Thymus (tissue), 11 donors: ENCODE results near the gene FBXO10. TPM values are rescaled to one million over a fixed set of nuclear protein-coding genes. Genes with fewer than 3 reads are reported as not detected.

ENCODE experiments used
- DNase-seq, 9 donors: peaks; one replicate each; pipeline ENCODE4 v3.0.0-alpha.2; 2013; ENCODE audit warnings: low spot score in 9 of 9, low read depth in 6 of 9, missing footprints in 1 of 9
- H3K27ac ChIP-seq, 2 donors: one replicate each; pipeline ENCODE4 v1.5.1; 2013; ENCODE audit warnings: control low read depth in 1 of 2, low read depth in 1 of 2, low read length in 1 of 2, mild to moderate bottlenecking in 1 of 2, moderate library complexity in 1 of 2
- H3K27me3 ChIP-seq, 2 donors: one replicate each; pipeline ENCODE4 v1.5.1; 2013; ENCODE audit warnings: low read length in 1 of 2; ENCODE audit not compliant: control insufficient read depth in 2 of 2, insufficient read depth in 1 of 2
- H3K36me3 ChIP-seq, 2 donors: one replicate each; pipeline ENCODE4 v1.5.1; 2013; ENCODE audit warnings: low read length in 1 of 2, mild to moderate bottlenecking in 1 of 2, moderate library complexity in 1 of 2; ENCODE audit not compliant: control insufficient read depth in 2 of 2, insufficient read depth in 2 of 2
- H3K4me1 ChIP-seq, 2 donors: one replicate each; pipeline ENCODE4 v1.5.1; 2013; ENCODE audit warnings: low read length in 2 of 2; ENCODE audit not compliant: control insufficient read depth in 2 of 2, insufficient read depth in 2 of 2
- H3K4me3 ChIP-seq, 2 donors: one replicate each; pipeline ENCODE4 v1.5.1; 2013; ENCODE audit warnings: low read length in 2 of 2, control low read depth in 1 of 2, mild to moderate bottlenecking in 1 of 2
- H3K9me3 ChIP-seq, 2 donors: one replicate each; pipeline ENCODE4 v1.5.1; 2013; ENCODE audit warnings: low read length in 1 of 2, mild to moderate bottlenecking in 1 of 2; ENCODE audit not compliant: control insufficient read depth in 2 of 2, insufficient read depth in 1 of 2
- WGBS: extraction: QIAGEN DNeasy Blood & Tissue Kit; methylation state at CpG from one replicate; pipeline ENCODE4 v1.1.7; 2013; 5-methylcytosine and 5-hydroxymethylcytosine counted together
- polyA plus RNA-seq: library from polyadenylated mRNA; stranded (reverse); fragments of 200-250 nt; gene quantifications from one replicate; pipeline ENCODE4 v1.2.3, GENCODE V29; 2013
- total RNA-seq: library from RNA; stranded (reverse); fragments of 120-200 nt; gene quantifications from one replicate; pipeline ENCODE4 v1.2.4, GENCODE V29; 2013
- donor health status: healthy.

FBXO10 gene
- total and polyA plus RNA-seq, 2 donors: 2.5 to 3.2 TPM

DNA sequence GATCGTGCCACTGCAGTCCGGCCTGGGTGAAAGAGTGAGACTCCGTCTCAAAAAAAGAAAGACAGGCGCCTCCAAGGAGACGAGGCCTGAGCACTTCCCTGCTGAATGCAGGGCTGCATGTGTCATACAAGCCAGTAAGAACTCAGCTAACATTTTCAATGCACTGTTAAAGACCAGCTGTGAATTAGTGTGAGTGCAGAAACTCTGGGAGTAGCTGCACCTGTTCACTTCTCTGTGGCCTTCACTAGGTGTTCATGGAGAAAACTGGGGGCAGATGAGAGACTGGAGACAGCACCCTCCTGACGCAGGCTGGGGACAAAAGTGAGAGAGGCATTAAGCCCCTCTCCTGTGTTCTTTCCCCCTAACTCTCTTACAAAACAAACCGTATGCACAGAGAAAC, 41.8 kb downstream of the FBXO10 start:
- WGBS: 96% methylated on average over 7 of the region's 7 CpGs
- Histone ChIP-seq H3K27me3 (no peaks in the 10 kb centered on the region), H3K4me3 (no peak overlapping the region), H3K36me3 (peaks cover 0 to 7% of the 10 kb centered on the region in 2 donors), H3K4me1 (no peaks in the 10 kb centered on the region), H3K9me3 (no peaks in the 10 kb centered on the region), H3K27ac (no peak overlapping the region)
- no peak for DNase-seq

DNA sequence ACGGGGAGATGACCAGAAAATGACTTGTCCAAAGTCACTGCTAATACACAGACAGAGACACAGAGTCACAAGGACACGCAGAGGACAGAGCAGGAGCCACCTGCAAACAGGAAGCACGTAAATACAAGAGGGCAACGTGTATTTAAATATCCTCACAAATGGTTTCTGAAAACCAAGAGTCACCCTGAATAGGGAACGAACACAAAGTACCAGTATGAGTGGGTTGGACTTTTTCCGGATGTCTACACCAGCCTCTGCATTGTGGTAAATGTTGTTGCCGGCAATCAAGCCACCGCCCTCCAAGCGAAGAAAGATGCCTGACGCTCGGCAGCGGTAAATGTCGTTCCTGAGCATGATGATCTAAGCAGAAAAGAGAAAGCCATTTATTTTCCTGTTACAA, 44.5 kb downstream of the FBXO10 start:
- WGBS: 96% methylated on average over 13 of the region's 13 CpGs
- peaks cover 0 to 9% of the 10 kb centered on the region in 2 donors for H3K36me3 ChIP-seq

GRCh38 chr9:37528652-37529471, 47.3 kb downstream of the FBXO10 start:
- 96% methylated on average over 18 of the region's 18 CpGs for WGBS
- Histone ChIP-seq H3K4me3 (no peak overlapping the region), H3K4me1 (no peaks in the 10 kb centered on the region), H3K36me3 (peaks cover 0 to 15% of the 10 kb centered on the region in 2 donors), H3K9me3 (no peaks in the 10 kb centered on the region), H3K27ac (no peak overlapping the region), H3K27me3 (no peaks in the 10 kb centered on the region)
- peak in 1 of 9 donors; percentile 19 for DNase-seq

More for the DNA sequence above, 44.5 kb downstream of the FBXO10 start:
- no peaks in the 10 kb centered on the region for H3K9me3 ChIP-seq
- H3K4me3 ChIP-seq: no peak overlapping the region
- no peaks in the 10 kb centered on the region for H3K4me1 ChIP-seq
- no peak for DNase-seq
- no peaks in the 10 kb centered on the region for H3K27me3 ChIP-seq
- no peak overlapping the region for H3K27ac ChIP-seq

GRCh38 chr9:37523916-37524315, 52.3 kb downstream of the FBXO10 start:
- peaks cover 0 to 21% of the 10 kb centered on the region in 2 donors for H3K36me3 ChIP-seq

DNA sequence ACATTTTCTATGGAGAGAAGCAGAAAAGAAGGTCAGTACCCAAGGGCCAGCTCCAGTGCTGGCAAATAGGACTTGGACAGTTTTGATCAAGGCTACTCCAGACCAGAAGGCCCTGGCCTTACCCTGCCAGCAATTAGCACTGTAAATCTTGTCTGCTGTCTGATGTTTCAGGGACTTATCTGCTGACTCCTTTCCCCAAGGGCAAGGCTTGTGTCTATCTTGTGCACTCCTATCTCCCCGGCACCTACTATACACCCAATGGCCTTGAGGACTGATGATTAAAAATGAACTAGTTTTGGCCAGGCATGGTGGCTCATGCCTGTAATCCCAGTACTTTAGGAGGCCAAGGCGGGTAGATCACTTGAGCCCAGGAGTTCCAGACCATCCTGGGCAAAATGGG, 53.2 kb downstream of the FBXO10 start:
- H3K4me1 ChIP-seq: no peaks in the 10 kb centered on the region
- no peaks in the 10 kb centered on the region for H3K27me3 ChIP-seq
- no peak overlapping the region for H3K27ac ChIP-seq
- no peaks in the 10 kb centered on the region for H3K9me3 ChIP-seq
- H3K4me3 ChIP-seq: no peak overlapping the region
- no peak for DNase-seq
- WGBS: 97% methylated on average over 2 of the region's 2 CpGs
- H3K36me3 ChIP-seq: peaks cover 0 to 21% of the 10 kb centered on the region in 2 donors

More at GRCh38 chr9:37523916-37524315, 52.3 kb downstream of the FBXO10 start:
- H3K4me3 ChIP-seq: no peak overlapping the region
- DNase-seq: no peak
- H3K4me1 ChIP-seq: no peaks in the 10 kb centered on the region
- no peak overlapping the region for H3K27ac ChIP-seq
- H3K27me3 ChIP-seq: no peaks in the 10 kb centered on the region
- WGBS: 97% methylated on average over 6 of the region's 6 CpGs
- no peaks in the 10 kb centered on the region for H3K9me3 ChIP-seq

GRCh38 chr9:37521111-37521510, 55.1 kb downstream of the FBXO10 start:
- Histone ChIP-seq H3K4me1 (no peaks in the 10 kb centered on the region), H3K9me3 (no peaks in the 10 kb centered on the region), H3K27me3 (no peaks in the 10 kb centered on the region), H3K4me3 (no peak overlapping the region), H3K36me3 (peaks cover 0 to 15% of the 10 kb centered on the region in 2 donors), H3K27ac (no peak overlapping the region)
- WGBS: 99% methylated on average over 10 of the region's 10 CpGs
- no peak for DNase-seq

GRCh38 chr9:37520641-37521040, 55.5 kb downstream of the FBXO10 start:
- H3K4me1 ChIP-seq: no peaks in the 10 kb centered on the region
- DNase-seq: no peak
- H3K36me3 ChIP-seq: peaks cover 0 to 15% of the 10 kb centered on the region in 2 donors
- WGBS: 98% methylated on average over 3 of the region's 3 CpGs
- no peak overlapping the region for H3K27ac ChIP-seq
- no peaks in the 10 kb centered on the region for H3K9me3 ChIP-seq
- H3K27me3 ChIP-seq: no peaks in the 10 kb centered on the region
- H3K4me3 ChIP-seq: no peak overlapping the region

- 97% methylated on average over 13 of the region's 13 CpGs for whole genome bisulfite sequencing
- no peak for DNase-seq
- Histone ChIP-seq H3K4me1 (no peaks in the 10 kb centered on the region), H3K27me3 (no peaks in the 10 kb centered on the region), H3K9me3 (no peaks in the 10 kb centered on the region), H3K36me3 (peaks cover 0 to 6% of the 10 kb centered on the region in 2 donors), H3K27ac (no peak overlapping the region), H3K4me3 (no peak overlapping the region)
Measured at GRCh38 chr9:37517923-37518322, 58.3 kb downstream of the FBXO10 start.

GRCh38 chr9:37515620-37516258, 60.4 kb downstream of the FBXO10 start:
- WGBS: 96% methylated on average over 14 of the region's 14 CpGs
- H3K9me3 ChIP-seq: no peaks in the 10 kb centered on the region
- H3K4me3 ChIP-seq: no peak overlapping the region
- no peaks in the 10 kb centered on the region for H3K27me3 ChIP-seq
- H3K27ac ChIP-seq: no peak overlapping the region
- no peak for DNase-seq
- no peaks in the 10 kb centered on the region for H3K36me3 ChIP-seq
- no peaks in the 10 kb centered on the region for H3K4me1 ChIP-seq
